Gastrocnemius medialis (tissue), 4 donors: ENCODE measurements around the gene PRKCA. TPM values are rescaled to one million over a fixed set of nuclear protein-coding genes. Genes with fewer than 3 reads are reported as not detected.

Experiments
- ATAC-seq, 2 donors: fragments of 150-250 bp; one replicate each; pipeline ENCODE4 v1.9.1; 2016
- DNase-seq, 2 donors: peaks; one replicate each; pipeline ENCODE4 v3.0.0-alpha.2; 2019
- H3K27ac ChIP-seq, 4 donors: fragments of 200-600 bp; sonication (generic); 1 replicate in 1 of 4; 2 replicates in 3 of 4; pipeline ENCODE4 v1.5.1; 2016 to 2018; ENCODE audit warnings: mild to moderate bottlenecking in 2 of 4, moderate library complexity in 1 of 4
- H3K27me3 ChIP-seq, 3 donors: fragments of 200-600 bp; sonication (generic) in 2 of 3; 1 replicate in 1 of 3; 2 replicates in 2 of 3; pipeline versions ENCODE4 v1.5.1 to v1.6.0; 2016 to 2019; ENCODE audit warnings: mild to moderate bottlenecking in 1 of 3, moderate library complexity in 1 of 3
- H3K36me3 ChIP-seq, 2 donors: fragments of 200-600 bp; sonication (generic) in 1 of 2; one replicate each; pipeline ENCODE4 v1.5.1; 2017 to 2018
- H3K4me1 ChIP-seq, 2 donors: fragments of 200-600 bp; sonication (generic) in 1 of 2; one replicate each; pipeline ENCODE4 v1.5.1; 2016 to 2017; ENCODE audit warnings: mild to moderate bottlenecking in 2 of 2
- H3K4me3 ChIP-seq, 4 donors: fragments of 200-600 bp; sonication (generic) in 3 of 4; 1 replicate in 1 of 4; 2 replicates in 3 of 4; pipeline ENCODE4 v1.5.1; 2016 to 2019; ENCODE audit warnings: mild to moderate bottlenecking in 2 of 4
- H3K9me3 ChIP-seq, 3 donors: fragments of 200-600 bp; sonication (generic) in 2 of 3; 1 replicate in 1 of 3; 2 replicates in 2 of 3; pipeline ENCODE4 v1.5.1; 2016 to 2019
- POLR2A ChIP-seq, 2 donors: fragments of 450-650 bp; IDR thresholded peaks; one replicate each; pipeline ENCODE4 v1.6.1; 2017; ENCODE audit warnings: antibody characterized with exemption in 2 of 2, mild to moderate bottlenecking in 2 of 2, moderate library complexity in 2 of 2
- in situ Hi-C, 4 donors: fragments of 200-750 bp; cut with MboI; loops; one replicate each; pipeline versions ENCODE4 v1.15.0 to v1.8.0; 2017; ENCODE audit warnings: low sequenced_read_pairs in 4 of 4
- intact Hi-C: fragments of 100-400 bp; cut with DNase I; formaldehyde crosslinking; loops from one replicate; pipeline ENCODE4 v1.15.1; 2023; ENCODE audit warnings: low total_unique reads
- total RNA-seq, 4 donors: library from RNA; depleted of rRNA; stranded (reverse); fragments of >200 nt; gene quantifications; one replicate each; pipeline versions ENCODE4 v1.1.0 to v1.2.3, GENCODE V29; 2016
- TF ChIP-seq, protein P1 (sequence below), 5 experiments: fragments of 450-650 bp in 3 of 5; fragments of 200-600 bp in 2 of 5; sonication (generic) in 2 of 5; IDR thresholded peaks in 4 of 5; conservative IDR thresholded peaks in 1 of 5; 1 replicate in 4 of 5; 2 replicates in 1 of 5; pipeline ENCODE4 v1.5.1; 2016 to 2019; ENCODE audit warnings: antibody characterized with exemption in 5 of 5, mild to moderate bottlenecking in 3 of 5, moderate library complexity in 3 of 5

The PRKCA gene
- total RNA-seq, 4 donors from 2014 or later: 7.6 to 16.8 (median 11.1) TPM

DNA sequence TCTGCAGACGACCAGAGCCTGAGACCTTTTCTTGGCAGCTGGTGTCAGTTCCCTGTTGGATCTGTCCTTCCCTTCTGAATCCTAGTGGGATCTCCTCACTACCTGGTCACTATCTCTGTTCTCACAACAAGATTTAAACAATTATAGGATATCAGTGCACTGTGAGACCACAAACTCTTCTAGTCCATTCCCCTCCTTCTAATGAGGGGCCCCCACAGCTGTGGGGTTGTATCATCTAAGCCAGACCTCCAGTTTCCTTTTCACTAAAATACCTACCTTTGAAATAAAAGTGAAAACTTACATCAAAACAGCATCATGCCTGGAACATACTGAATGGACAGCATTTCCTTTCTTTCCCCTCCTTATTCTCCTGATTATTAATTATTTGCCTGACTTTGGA, 233.2 kb downstream of the PRKCA start:
- Histone ChIP-seq H3K9me3 (no peaks in the 10 kb centered on the region), H3K36me3 (no peaks in the 10 kb centered on the region), H3K4me1 (no peaks in the 10 kb centered on the region), H3K4me3 (no peak overlapping the region), H3K27ac (no peak overlapping the region), H3K27me3 (no peaks in the 10 kb centered on the region)
- in situ Hi-C loops: no loop called here
- ATAC-seq: no peak
- intact Hi-C loops: no loop called here
- TF ChIP-seq, protein P1, sequence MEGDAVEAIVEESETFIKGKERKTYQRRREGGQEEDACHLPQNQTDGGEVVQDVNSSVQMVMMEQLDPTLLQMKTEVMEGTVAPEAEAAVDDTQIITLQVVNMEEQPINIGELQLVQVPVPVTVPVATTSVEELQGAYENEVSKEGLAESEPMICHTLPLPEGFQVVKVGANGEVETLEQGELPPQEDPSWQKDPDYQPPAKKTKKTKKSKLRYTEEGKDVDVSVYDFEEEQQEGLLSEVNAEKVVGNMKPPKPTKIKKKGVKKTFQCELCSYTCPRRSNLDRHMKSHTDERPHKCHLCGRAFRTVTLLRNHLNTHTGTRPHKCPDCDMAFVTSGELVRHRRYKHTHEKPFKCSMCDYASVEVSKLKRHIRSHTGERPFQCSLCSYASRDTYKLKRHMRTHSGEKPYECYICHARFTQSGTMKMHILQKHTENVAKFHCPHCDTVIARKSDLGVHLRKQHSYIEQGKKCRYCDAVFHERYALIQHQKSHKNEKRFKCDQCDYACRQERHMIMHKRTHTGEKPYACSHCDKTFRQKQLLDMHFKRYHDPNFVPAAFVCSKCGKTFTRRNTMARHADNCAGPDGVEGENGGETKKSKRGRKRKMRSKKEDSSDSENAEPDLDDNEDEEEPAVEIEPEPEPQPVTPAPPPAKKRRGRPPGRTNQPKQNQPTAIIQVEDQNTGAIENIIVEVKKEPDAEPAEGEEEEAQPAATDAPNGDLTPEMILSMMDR (IDR thresholded peaks at IDR 0.05 in 4 of 5, conservative IDR thresholded peaks at IDR 0.05 in 1 of 5): no peak
- no peak for TF ChIP-seq POLR2A (IDR thresholded peaks at IDR 0.05)
- DNase-seq: no peak

GRCh38 chr17:66537502-66537901, 235.1 kb downstream of the PRKCA start:
- Histone ChIP-seq H3K27ac (no peak overlapping the region), H3K36me3 (no peaks in the 10 kb centered on the region), H3K4me3 (no peak overlapping the region), H3K4me1 (peaks cover 0 to 11% of the 10 kb centered on the region in 2 donors), H3K9me3 (no peaks in the 10 kb centered on the region), H3K27me3 (no peaks in the 10 kb centered on the region)
- no peak for TF ChIP-seq POLR2A (IDR thresholded peaks at IDR 0.05)
- TF ChIP-seq, protein P1 (IDR thresholded peaks at IDR 0.05 in 4 of 5, conservative IDR thresholded peaks at IDR 0.05 in 1 of 5): no peak
- intact Hi-C loops: no loop called here
- ATAC-seq (no peak), DNase-seq (no peak)
- in situ Hi-C loops: no loop called here

GRCh38 chr17:66538776-66539175, 236.4 kb downstream of the PRKCA start:
- H3K27me3 ChIP-seq: no peaks in the 10 kb centered on the region
- ATAC-seq (no peak), DNase-seq (no peak)
- no peak overlapping the region for H3K27ac ChIP-seq
- H3K4me1 ChIP-seq: peaks cover 0 to 11% of the 10 kb centered on the region in 2 donors
- H3K9me3 ChIP-seq: no peaks in the 10 kb centered on the region
- intact Hi-C loops: no loop called here
- no peak overlapping the region for H3K4me3 ChIP-seq
- in situ Hi-C loops: no loop called here
- TF ChIP-seq POLR2A (IDR thresholded peaks at IDR 0.05): no peak
- TF ChIP-seq, protein P1 (IDR thresholded peaks at IDR 0.05 in 4 of 5, conservative IDR thresholded peaks at IDR 0.05 in 1 of 5): no peak
- no peaks in the 10 kb centered on the region for H3K36me3 ChIP-seq

DNA sequence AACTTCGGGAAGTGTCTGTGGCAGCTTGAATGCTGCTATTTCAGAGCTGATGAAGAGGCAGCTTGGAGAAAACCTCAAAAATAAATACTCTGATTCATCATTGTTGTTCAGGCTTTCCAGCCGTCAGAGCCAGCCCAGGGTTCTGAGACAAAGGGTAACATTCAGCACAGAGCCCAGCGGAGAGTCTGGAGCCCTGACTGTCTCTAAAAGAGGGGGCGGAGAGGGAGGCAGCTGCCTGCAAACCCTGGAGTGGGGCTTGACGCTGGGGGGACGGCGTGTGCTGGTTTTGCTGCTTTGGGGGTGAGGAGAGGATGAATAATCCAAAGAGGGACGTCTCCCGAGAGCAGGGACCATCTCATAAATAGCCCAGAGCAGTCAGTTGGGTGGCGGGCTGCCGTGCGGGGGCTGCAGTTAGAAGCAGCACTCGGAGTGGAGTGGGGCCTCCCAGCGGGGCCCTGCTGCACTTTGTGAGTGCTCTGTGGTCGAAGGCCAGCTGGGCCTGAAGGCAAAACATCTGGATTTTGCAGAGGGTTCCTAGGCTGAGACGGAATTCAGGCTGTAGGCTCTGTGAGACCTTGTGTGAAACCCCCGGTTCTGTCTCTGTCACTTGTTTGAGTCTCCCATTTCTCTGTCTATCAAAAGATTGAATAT, 237.8 kb downstream of the PRKCA start:
- intact Hi-C loops (no loop called here), in situ Hi-C loops (no loop called here)
- ATAC-seq (no peak), DNase-seq (no peak)
- Histone ChIP-seq H3K36me3 (no peaks in the 10 kb centered on the region), H3K27me3 (no peaks in the 10 kb centered on the region), H3K4me3 (no peak overlapping the region), H3K9me3 (no peaks in the 10 kb centered on the region), H3K27ac (no peak overlapping the region), H3K4me1 (peaks cover 0 to 11% of the 10 kb centered on the region in 2 donors)
- no peak for TF ChIP-seq POLR2A (IDR thresholded peaks at IDR 0.05)
- TF ChIP-seq, protein P1 (IDR thresholded peaks at IDR 0.05 in 4 of 5, conservative IDR thresholded peaks at IDR 0.05 in 1 of 5): no peak
